Neuronal stem cell (in vitro differentiated cells): Measurements from ENCODE around the gene CACNA2D2.

Experiments
- DNase-seq: peaks from one replicate; pipeline ENCODE4 v3.0.0-alpha.2; 2013; ENCODE audit warnings: low spot score
- H2AFZ ChIP-seq: one replicate; pipeline ENCODE4 v1.6.1; 2013; ENCODE audit warnings: mild to moderate bottlenecking, low read length, inconsistent platforms
- H2AK5ac ChIP-seq: 2 replicates; pipeline ENCODE4 v1.6.1; 2013; ENCODE audit warnings: low read depth, mild to moderate bottlenecking, inconsistent platforms, low read length, moderate library complexity, mixed read lengths
- H2BK120ac ChIP-seq: 2 replicates; pipeline ENCODE4 v1.6.1; 2013; ENCODE audit warnings: low read depth, mild to moderate bottlenecking, inconsistent platforms, low read length, moderate library complexity, mixed read lengths
- H2BK12ac ChIP-seq: one replicate; pipeline ENCODE4 v1.6.1; 2013; ENCODE audit warnings: low read length, inconsistent platforms
- H2BK15ac ChIP-seq: 2 replicates; pipeline ENCODE4 v1.6.1; 2013; ENCODE audit warnings: mild to moderate bottlenecking, low read length, inconsistent platforms, mixed read lengths
- H2BK5ac ChIP-seq: one replicate; pipeline ENCODE4 v1.6.1; 2013; ENCODE audit warnings: inconsistent platforms, mild to moderate bottlenecking, low read length, moderate library complexity
- H3K14ac ChIP-seq: one replicate; pipeline ENCODE4 v1.6.1; 2013; ENCODE audit warnings: low read length, inconsistent platforms
- H3K18ac ChIP-seq: 2 replicates; pipeline ENCODE4 v1.6.1; 2013; ENCODE audit warnings: low read length, inconsistent platforms
- H3K23ac ChIP-seq: 2 replicates; pipeline ENCODE4 v1.6.1; 2013; ENCODE audit warnings: low read depth, mild to moderate bottlenecking, mixed read lengths, low read length, inconsistent platforms; ENCODE audit not compliant: poor library complexity
- H3K27ac ChIP-seq: replicated peaks from 3 replicates; pipeline ENCODE4 v1.5.1; 2013; ENCODE audit warnings: low read length, inconsistent platforms
- H3K27me3 ChIP-seq, 3 experiments: 2 replicates each; pipeline ENCODE4 v1.6.1; 2013; ENCODE audit warnings: low read length in 3 of 3, mild to moderate bottlenecking in 2 of 3, inconsistent platforms in 1 of 3, low read depth in 1 of 3, mixed read lengths in 1 of 3, moderate library complexity in 1 of 3; ENCODE audit not compliant: control insufficient read depth in 3 of 3, insufficient read depth in 3 of 3
- H3K36me3 ChIP-seq, 2 donors: replicated peaks in 1 of 2; 2 replicates each; pipeline ENCODE4 v1.6.1; 2013; ENCODE audit warnings: low read length in 2 of 2; ENCODE audit not compliant: control insufficient read depth in 2 of 2, insufficient read depth in 2 of 2
- H3K4ac ChIP-seq: 2 replicates; pipeline ENCODE4 v1.6.1; 2013; ENCODE audit warnings: inconsistent platforms, mild to moderate bottlenecking, low read length, moderate library complexity
- H3K4me1 ChIP-seq, 2 donors: 1 replicate in 1 of 2; 2 replicates in 1 of 2; pipeline ENCODE4 v1.6.1; 2013; ENCODE audit warnings: low read length in 2 of 2, low read depth in 1 of 2; ENCODE audit not compliant: control insufficient read depth in 2 of 2, insufficient read depth in 1 of 2
- H3K4me2 ChIP-seq: one replicate; pipeline ENCODE4 v1.6.1; 2013; ENCODE audit warnings: mild to moderate bottlenecking, low read length, inconsistent platforms; ENCODE audit not compliant: insufficient read depth, poor library complexity, severe bottlenecking
- H3K4me3 ChIP-seq, 2 donors: 2 replicates each; pipeline ENCODE4 v1.5.1; 2013; ENCODE audit warnings: low read length in 2 of 2, mild to moderate bottlenecking in 2 of 2, inconsistent platforms in 1 of 2, moderate library complexity in 1 of 2
- H3K79me1 ChIP-seq: one replicate; pipeline ENCODE4 v1.6.1; 2013; ENCODE audit warnings: low read depth, mild to moderate bottlenecking, inconsistent platforms, low read length, moderate library complexity
- H3K9ac ChIP-seq: one replicate; pipeline ENCODE4 v1.6.1; 2013; ENCODE audit warnings: mild to moderate bottlenecking, low read depth, low read length, inconsistent platforms; ENCODE audit not compliant: poor library complexity
- H3K9me3 ChIP-seq, 2 donors: replicated peaks in 1 of 2; 2 replicates each; pipeline versions ENCODE3 to v1.6.1; 2013; ENCODE audit warnings: low read length in 2 of 2, mild to moderate bottlenecking in 2 of 2, inconsistent platforms in 1 of 2, low read depth in 1 of 2, mixed read lengths in 1 of 2, moderate library complexity in 1 of 2; ENCODE audit not compliant: control insufficient read depth in 2 of 2, insufficient read depth in 1 of 2
- H4K8ac ChIP-seq: one replicate; pipeline ENCODE4 v1.6.1; 2013; ENCODE audit warnings: low read depth, mild to moderate bottlenecking, inconsistent platforms, low read length, moderate library complexity
- H4K91ac ChIP-seq: one replicate; pipeline ENCODE4 v1.6.1; 2013; ENCODE audit warnings: low read length, low read depth, mild to moderate bottlenecking, inconsistent platforms; ENCODE audit not compliant: poor library complexity
- WGBS, 2 donors: extraction: QIAGEN DNeasy Blood & Tissue Kit; methylation state at CpG; one replicate each; pipeline ENCODE4 v1.1.7; 2013; ENCODE audit warnings: missing lambda C conversion rate in 2 of 2, mixed read lengths in 1 of 2; ENCODE audit not compliant: insufficient read length in 2 of 2, insufficient replicate concordance in 1 of 2; ENCODE audit errors: extremely low coverage in 2 of 2; 5-methylcytosine and 5-hydroxymethylcytosine counted together

CACNA2D2 gene

GRCh38 chr3:50536471-50537180, 33.2 kb upstream of the CACNA2D2 start:
- Histone ChIP-seq H3K4me2 (no peak overlapping the region), H3K36me3 (no peaks in the 10 kb centered on the region), H3K27ac (no peak overlapping the region), H2AK5ac (peak overlapping the region; percentile 80), H3K4ac (no peak overlapping the region), H3K27me3 (peaks cover 0 to 69% (median 2%) of the 10 kb centered on the region in 3 experiments), H2AFZ (no peak overlapping the region), H3K14ac (peak overlapping the region; percentile 99), H2BK15ac (peak overlapping the region; percentile 77), H3K4me1 (peaks cover 15 to 28% of the 10 kb centered on the region in 2 donors), H2BK12ac (peak overlapping the region; percentile 41), H3K18ac (no peak overlapping the region), H3K9me3 (peaks cover 0 to 2% of the 10 kb centered on the region in 2 donors), H3K23ac (peak overlapping the region; percentile 53), H4K8ac (no peak overlapping the region), H3K79me1 (peaks cover 2% of the 10 kb centered on the region), H3K9ac (peak overlapping the region; percentile 10), H3K4me3 (peak overlapping the region in 1 of 2 donors; percentile 56), H2BK120ac (peak overlapping the region; percentile 18), H2BK5ac (no peak overlapping the region), H4K91ac (no peak overlapping the region)
- WGBS, 2 donors: no CpG with 5 or more reads among the region's 5 CpGs
- DNase-seq: no peak

- Histone ChIP-seq H2BK15ac (peak overlapping the region; percentile 65), H3K4me3 (no peak overlapping the region), H3K23ac (no peak overlapping the region), H3K4ac (no peak overlapping the region), H3K14ac (no peak overlapping the region), H2BK12ac (no peak overlapping the region), H3K4me1 (peaks cover 15 to 31% of the 10 kb centered on the region in 2 donors), H3K4me2 (no peak overlapping the region), H2AFZ (no peak overlapping the region), H3K9me3 (peaks cover 0 to 2% of the 10 kb centered on the region in 2 donors), H2BK120ac (no peak overlapping the region), H2AK5ac (no peak overlapping the region), H3K79me1 (no peaks in the 10 kb centered on the region), H4K91ac (no peak overlapping the region), H3K9ac (peak overlapping the region; percentile 45), H3K18ac (peak overlapping the region; percentile 25), H2BK5ac (peak overlapping the region; percentile 5), H3K27ac (no peak overlapping the region), H3K27me3 (peaks cover 0 to 72% (median 8%) of the 10 kb centered on the region in 3 experiments), H4K8ac (no peak overlapping the region), H3K36me3 (no peaks in the 10 kb centered on the region)
- WGBS, 2 donors: no CpG with 5 or more reads among the region's 9 CpGs
- no peak for DNase-seq
Measured at GRCh38 chr3:50534681-50535330, 31.4 kb upstream of the CACNA2D2 start.

- H3K4me1 ChIP-seq: peaks cover 13 to 25% of the 10 kb centered on the region in 2 donors
- peaks cover 0 to 2% of the 10 kb centered on the region in 2 donors for H3K9me3 ChIP-seq
- no peak overlapping the region for H4K91ac ChIP-seq
- H2BK15ac ChIP-seq: peak overlapping the region; percentile 65
- no CpG with 5 or more reads among the region's 9 CpGs for WGBS, 2 donors
- H2AK5ac ChIP-seq: peak overlapping the region; percentile 58
- H3K9ac ChIP-seq: no peak overlapping the region
- H2AFZ ChIP-seq: no peak overlapping the region
- H3K18ac ChIP-seq: peak overlapping the region; percentile 69
- no peak overlapping the region for H2BK120ac ChIP-seq
- H3K23ac ChIP-seq: no peak overlapping the region
- H3K4ac ChIP-seq: no peak overlapping the region
- no peak overlapping the region for H4K8ac ChIP-seq
- H3K4me3 ChIP-seq: no peak overlapping the region
- no peak overlapping the region for H3K27ac ChIP-seq
- peak overlapping the region; percentile 5 for H2BK5ac ChIP-seq
- H3K79me1 ChIP-seq: no peaks in the 10 kb centered on the region
- peaks cover 0 to 78% (median 11%) of the 10 kb centered on the region in 3 experiments for H3K27me3 ChIP-seq
- H3K36me3 ChIP-seq: no peaks in the 10 kb centered on the region
- no peak for DNase-seq
- no peak overlapping the region for H2BK12ac ChIP-seq
- no peak overlapping the region for H3K14ac ChIP-seq
- H3K4me2 ChIP-seq: no peak overlapping the region
Measured at GRCh38 chr3:50533807-50534461, 30.5 kb upstream of the CACNA2D2 start.

- WGBS, 2 donors: no CpG with 5 or more reads among the region's 13 CpGs
- Histone ChIP-seq H3K27ac (no peak overlapping the region), H2BK12ac (no peak overlapping the region), H3K14ac (no peak overlapping the region), H4K91ac (no peak overlapping the region), H2BK120ac (no peak overlapping the region), H3K9me3 (peaks cover 0 to 2% of the 10 kb centered on the region in 2 donors), H3K27me3 (peaks cover 0 to 81% (median 11%) of the 10 kb centered on the region in 3 experiments), H3K4ac (no peak overlapping the region), H2BK15ac (no peak overlapping the region), H3K4me2 (no peak overlapping the region), H3K9ac (no peak overlapping the region), H3K18ac (peak overlapping the region; percentile 12), H2AFZ (peak overlapping the region; percentile 26), H2BK5ac (no peak overlapping the region), H4K8ac (no peak overlapping the region), H2AK5ac (peak overlapping the region; percentile 66), H3K4me3 (no peak overlapping the region), H3K79me1 (no peaks in the 10 kb centered on the region), H3K23ac (no peak overlapping the region), H3K36me3 (no peaks in the 10 kb centered on the region), H3K4me1 (peaks cover 11 to 20% of the 10 kb centered on the region in 2 donors)
- no peak for DNase-seq
Measured at GRCh38 chr3:50533316-50533715, 29.9 kb upstream of the CACNA2D2 start.
